Measurements from ENCODE around the gene LMF2.
"Not testable (repeated sequence)": the region's sequence is repeated elsewhere in the genome, so short reads cannot be mapped to it uniquely, and the experiment has no call there.

LMF2 gene

GRCh38 chr22:50507421-50507990 lies at the start of gene LMF2:
TSS of gene LMF2 (minus strand) at chr22:50507702. CDS start at chr22:50507675, 27 bp downstream.
- ATAC-seq: peak; percentile 84
- peak; percentile 96 for DNase-seq

- ATAC-seq (no peak), DNase-seq (no peak)
Observed at GRCh38 chr22:50556703-50557102, 49.2 kb upstream of the LMF2 start.

GRCh38 chr22:50553310-50553709 lies 45.8 kb upstream of the LMF2 start:
- DNase-seq: no peak
- no peak for ATAC-seq

- no peak for DNase-seq
- ATAC-seq: no peak
Observed at GRCh38 chr22:50551160-50551752, 43.8 kb upstream of the LMF2 start.

- ATAC-seq (no peak), DNase-seq (no peak)
Observed at GRCh38 chr22:50550395-50550794, 42.9 kb upstream of the LMF2 start.

- ATAC-seq (peak; percentile 5), DNase-seq (no peak)
Observed at GRCh38 chr22:50548921-50549790, 41.7 kb upstream of the LMF2 start.

- DNase-seq (peak; percentile 72), ATAC-seq (peak; percentile 24)
Observed at GRCh38 chr22:50548040-50548920, 40.8 kb upstream of the LMF2 start.

GRCh38 chr22:50547263-50547985 lies 39.9 kb upstream of the LMF2 start:
- ATAC-seq: no peak
- DNase-seq: no peak

GRCh38 chr22:50546326-50547262 lies 39.1 kb upstream of the LMF2 start:
- DNase-seq (no peak), ATAC-seq (no peak)

GRCh38 chr22:50545522-50546325 lies 38.2 kb upstream of the LMF2 start, which contains the start of gene KLHDC7B:
TSS of gene KLHDC7B (plus strand) at chr22:50545899. CDS start at chr22:50546244, 345 bp downstream.
- ATAC-seq (peak; percentile 15), DNase-seq (no peak)

- ATAC-seq: no peak
- DNase-seq: no peak
Observed at GRCh38 chr22:50544746-50545253, 37.3 kb upstream of the LMF2 start.

- peak; percentile 64 for ATAC-seq
- peak; percentile 93 for DNase-seq
Observed at GRCh38 chr22:50544078-50544745, 36.7 kb upstream of the LMF2 start.

- ATAC-seq (no peak), DNase-seq (no peak)
Observed at GRCh38 chr22:50542416-50542927, 35.0 kb upstream of the LMF2 start.

- DNase-seq, ATAC-seq: not testable (repeated sequence)
Observed at GRCh38 chr22:50541667-50542026, 34.1 kb upstream of the LMF2 start.

- ATAC-seq (no peak), DNase-seq (no peak)
Observed at GRCh38 chr22:50540381-50540780, 32.9 kb upstream of the LMF2 start.

- DNase-seq (no peak), ATAC-seq (no peak)
Observed at GRCh38 chr22:50537765-50538164, 30.3 kb upstream of the LMF2 start.

GRCh38 chr22:50536226-50536625 lies 28.7 kb upstream of the LMF2 start:
- ATAC-seq: no peak
- DNase-seq: no peak

GRCh38 chr22:50535113-50535512 lies 27.6 kb upstream of the LMF2 start:
- DNase-seq (no peak), ATAC-seq (no peak)
